Measurements from ENCODE around the gene F11. TPM values are rescaled to one million over a fixed set of nuclear protein-coding genes. Genes with fewer than 3 reads are reported as not detected.

F11 gene
- total RNA-seq (2022; extraction: Qiagen RNA extraction): not detected in 5 replicates

GRCh38 chr4:186265683-186266652, at the start of gene F11:
Gene F11 (plus strand): TSS chr4:186266189. CDS start chr4:186267137, 948 bp downstream.

GRCh38 chr4:186227221-186227620, 38.8 kb upstream of the F11 start, which contains the start of gene KLKB1:
Gene KLKB1 (plus strand): TSS chr4:186227507. CDS start chr4:186228196, 689 bp downstream.

Other genes with a start within 250 kb of the F11 start
- gene TLR3, start 197.0 kb upstream of the F11 start, total RNA-seq (2022; extraction: Qiagen RNA extraction): 0.19 to 0.43 TPM (median 0.36 TPM) in 5 replicates
- gene FAM149A, start 161.5 kb upstream of the F11 start, total RNA-seq (2022; extraction: Qiagen RNA extraction): 1.3 to 2.1 TPM (median 1.6 TPM) in 5 replicates
- gene CYP4V2, start 74.6 kb upstream of the F11 start, total RNA-seq (2022; extraction: Qiagen RNA extraction): 2.9 to 3.4 TPM (median 3.2 TPM) in 5 replicates
- 0.05 TPM in 1 of 5 replicates, not detected in the others for gene KLKB1, start 38.7 kb upstream of the F11 start, total RNA-seq (2022; extraction: Qiagen RNA extraction)

Data from A549 treated with dexamethasone at 1 μM for 4 hours (cell line).